Measurements from ENCODE around the gene RAMAC.

DNA sequence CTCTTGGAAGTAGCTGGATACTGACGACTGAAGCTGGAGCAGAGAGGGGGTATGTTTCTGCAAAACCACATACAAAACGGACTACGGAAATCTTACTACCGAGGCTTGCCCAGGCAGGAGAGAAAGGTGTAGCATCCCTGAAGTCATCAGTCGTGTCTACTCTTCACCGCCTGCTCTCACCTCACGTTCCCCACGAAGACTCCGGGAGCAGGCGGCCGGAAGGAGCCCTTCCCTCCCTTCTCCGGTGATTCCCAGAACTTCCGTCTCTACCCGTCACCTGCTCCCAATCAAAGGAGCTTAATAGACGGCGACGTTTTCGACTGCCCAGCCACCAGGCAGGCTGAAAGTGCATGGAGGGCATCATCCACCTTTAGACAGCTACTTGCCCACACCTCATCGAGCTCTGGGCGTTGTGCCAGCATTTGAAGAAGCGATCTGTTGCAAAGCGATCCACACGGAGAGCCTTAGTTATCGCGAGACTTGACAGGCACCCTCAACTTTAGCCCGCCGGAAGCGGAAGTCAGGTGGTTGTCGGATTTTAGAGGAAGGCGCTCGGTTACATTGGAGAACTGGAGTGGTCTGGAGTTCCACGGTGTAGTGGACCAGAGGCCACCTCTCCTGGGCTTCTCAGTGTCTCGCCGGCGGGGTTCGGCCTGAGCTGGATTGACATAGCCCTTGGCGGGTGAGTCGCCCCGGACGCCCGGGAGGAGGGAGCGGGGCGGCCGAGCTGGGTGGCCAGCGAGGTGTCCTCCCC, at the start of gene RAMAC:
- no peak for TF ChIP-seq EZH2 (IDR thresholded peaks at IDR 0.05; ENCODE audit: borderline replicate concordance, low read depth, low read length, severe bottlenecking)
- TF ChIP-seq, protein P1, sequence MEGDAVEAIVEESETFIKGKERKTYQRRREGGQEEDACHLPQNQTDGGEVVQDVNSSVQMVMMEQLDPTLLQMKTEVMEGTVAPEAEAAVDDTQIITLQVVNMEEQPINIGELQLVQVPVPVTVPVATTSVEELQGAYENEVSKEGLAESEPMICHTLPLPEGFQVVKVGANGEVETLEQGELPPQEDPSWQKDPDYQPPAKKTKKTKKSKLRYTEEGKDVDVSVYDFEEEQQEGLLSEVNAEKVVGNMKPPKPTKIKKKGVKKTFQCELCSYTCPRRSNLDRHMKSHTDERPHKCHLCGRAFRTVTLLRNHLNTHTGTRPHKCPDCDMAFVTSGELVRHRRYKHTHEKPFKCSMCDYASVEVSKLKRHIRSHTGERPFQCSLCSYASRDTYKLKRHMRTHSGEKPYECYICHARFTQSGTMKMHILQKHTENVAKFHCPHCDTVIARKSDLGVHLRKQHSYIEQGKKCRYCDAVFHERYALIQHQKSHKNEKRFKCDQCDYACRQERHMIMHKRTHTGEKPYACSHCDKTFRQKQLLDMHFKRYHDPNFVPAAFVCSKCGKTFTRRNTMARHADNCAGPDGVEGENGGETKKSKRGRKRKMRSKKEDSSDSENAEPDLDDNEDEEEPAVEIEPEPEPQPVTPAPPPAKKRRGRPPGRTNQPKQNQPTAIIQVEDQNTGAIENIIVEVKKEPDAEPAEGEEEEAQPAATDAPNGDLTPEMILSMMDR (IDR thresholded peaks at IDR 0.05; ENCODE audit: borderline replicate concordance, extremely low read depth, low read length, poor library complexity, severe bottlenecking) = no peak

Data from DND-41 (cell line).